ENCODE measurements around the gene FAM156A. TPM values are rescaled to one million over a fixed set of nuclear protein-coding genes. Genes with fewer than 3 reads are reported as not detected.
"Not testable (repeated sequence)": the region's sequence is repeated elsewhere in the genome, so short reads cannot be mapped to it uniquely, and the experiment has no call there.

The FAM156A gene
- total RNA-seq, 1 donor from 2014 or later: 34.0 TPM

- not testable (repeated sequence) for DNase-seq (ENCODE audit: low spot score)
Measured at GRCh38 chrX:52905531-52905930, 52.8 kb downstream of the FAM156A start.

Other genes starting within 250 kb of the FAM156A start
- gene SSX2B, start 207.3 kb downstream of the FAM156A start, total RNA-seq: not detected
- not detected for gene SPANXN5, start 161.1 kb downstream of the FAM156A start, total RNA-seq
- not detected for gene XAGE5, start 147.2 kb downstream of the FAM156A start, total RNA-seq
- gene XAGE3, start 90.4 kb downstream of the FAM156A start, total RNA-seq: not detected
- gene FAM156B, start 61.2 kb downstream of the FAM156A start, total RNA-seq: 34.3 TPM
- 7.6 TPM for gene GPR173, start 90.3 kb upstream of the FAM156A start, total RNA-seq
- gene TSPYL2, start 123.8 kb upstream of the FAM156A start, total RNA-seq: 74.8 TPM
- 34.1 TPM for gene KANTR, start 135.6 kb upstream of the FAM156A start, total RNA-seq